K562 (cell line): ENCODE measurements around the gene UCN. TPM values are rescaled to one million over a fixed set of nuclear protein-coding genes. Genes with fewer than 3 reads are reported as not detected.

Source experiments
- ATAC-seq: fragments of 200-7000 bp; cut with Tn5 transposase; 3 replicates; pipeline ENCODE4 v1.9.1; 2020; ENCODE audit warnings: moderate library complexity
- BruUV-seq: library from RNA; stranded (reverse); fragments of 400-500 nt; replicated peaks from 2 replicates; lab custom pipeline; 2021; lab: Mats Ljungman, UMichigan
- CTCF ChIA-PET: fragments of 300-600 bp; formaldehyde crosslinking; extraction: SDS; loops from one replicate; lab custom pipeline; 2021; ENCODE audit warnings: low intra/inter-chr PET ratio; lab: Yijun Ruan, JAX
- POLR2A ChIA-PET: fragments of 300-600, 350-650 bp; sonication (Branson Sonifier 250); formaldehyde crosslinking; extraction: SDS; loops from one replicate; lab custom pipeline; 2021; ENCODE audit warnings: antibody characterized with exemption, inconsistent platforms; lab: Yijun Ruan, JAX
- DNase-seq, 4 experiments: peaks; one replicate each; pipeline versions ENCODE4 v3.0.0 to v3.0.0-alpha.2; 2011 to 2018; ENCODE audit warnings: low spot score in 3 of 4, mixed read lengths in 3 of 4; ENCODE audit errors: extremely low read depth in 1 of 4
- FAIRE-seq: peaks from 2 replicates; lab custom pipeline; 2011; peaks lifted over from hg19 to GRCh38; lab: Jason Lieb, UNC
- H2AFZ ChIP-seq: 2 replicates; pipeline ENCODE4 v1.6.0; 2011; ENCODE audit warnings: low read depth, low read length, control low read depth, inconsistent platforms
- H3K27ac ChIP-seq: fragments of 200-600 bp; 3 replicates; pipeline ENCODE4 v1.8.0; 2011; ENCODE audit warnings: low read depth, mild to moderate bottlenecking, control low read depth, inconsistent platforms, low read length, moderate library complexity, mixed read lengths; ENCODE audit errors: extremely low read depth
- H3K27me3 ChIP-seq, 2 experiments: fragments of 300-600 bp in 1 of 2; 2 replicates in 1 of 2; 3 replicates in 1 of 2; pipeline versions ENCODE4 v1.6.0 to v1.8.0; 2011; ENCODE audit warnings: inconsistent platforms in 2 of 2, low read length in 2 of 2, mild to moderate bottlenecking in 1 of 2, mixed read lengths in 1 of 2, moderate library complexity in 1 of 2; ENCODE audit not compliant: control insufficient read depth in 2 of 2, insufficient read depth in 2 of 2
- H3K36me3 ChIP-seq: fragments of 300-600 bp; 3 replicates; pipeline ENCODE4 v1.8.0; 2011; ENCODE audit warnings: mild to moderate bottlenecking, low read length, inconsistent platforms; ENCODE audit not compliant: control insufficient read depth, insufficient read depth
- H3K4me1 ChIP-seq, 2 experiments: fragments of 200-600 bp in 1 of 2; replicated peaks in 1 of 2; 2 replicates in 1 of 2; 3 replicates in 1 of 2; pipeline versions ENCODE4 v1.5.1 to v1.8.0; 2011; ENCODE audit warnings: inconsistent platforms in 2 of 2, low read length in 2 of 2, mild to moderate bottlenecking in 1 of 2, mixed read lengths in 1 of 2, moderate library complexity in 1 of 2; ENCODE audit not compliant: control insufficient read depth in 2 of 2, insufficient read depth in 2 of 2
- H3K4me2 ChIP-seq: 2 replicates; pipeline ENCODE4 v1.6.1; 2011; ENCODE audit warnings: low read length, control low read depth, inconsistent platforms, mixed read lengths; ENCODE audit not compliant: insufficient read depth
- H3K4me3 ChIP-seq: fragments of 200-600 bp; sonication (generic), shearing (Covaris generic); 2 replicates; pipeline ENCODE4 v1.5.1; 2016; ENCODE audit warnings: control low read depth, inconsistent platforms
- H3K79me2 ChIP-seq: fragments of 200-600 bp; 3 replicates; pipeline ENCODE4 v1.8.0; 2011; ENCODE audit warnings: low read length, inconsistent platforms; ENCODE audit not compliant: control insufficient read depth, insufficient read depth
- H3K9ac ChIP-seq, 2 experiments: 2 replicates each; pipeline versions ENCODE4 v1.6.0 to v1.6.1; 2011; ENCODE audit warnings: low read depth in 2 of 2, low read length in 2 of 2, control low read depth in 1 of 2, inconsistent platforms in 1 of 2, mild to moderate bottlenecking in 1 of 2, mixed read lengths in 1 of 2; ENCODE audit not compliant: insufficient read depth in 1 of 2
- H3K9me1 ChIP-seq: one replicate; pipeline ENCODE4 v1.6.0; 2011; ENCODE audit warnings: inconsistent platforms, mild to moderate bottlenecking, low read length, moderate library complexity; ENCODE audit not compliant: control insufficient read depth, insufficient read depth
- H3K9me3 ChIP-seq: replicated peaks from 2 replicates; pipeline ENCODE4 v1.5.1; 2011; ENCODE audit warnings: low read depth, low read length, inconsistent platforms; ENCODE audit not compliant: control insufficient read depth, insufficient read depth
- H4K20me1 ChIP-seq: replicated peaks from 2 replicates; pipeline ENCODE4 v1.6.1; 2011; ENCODE audit warnings: low read length, inconsistent platforms, mixed read lengths; ENCODE audit not compliant: control insufficient read depth, insufficient read depth
- CBFB ChIP-seq: sonication (generic); formaldehyde crosslinking; IDR thresholded peaks from 2 replicates; pipeline ENCODE4 v1.4.0; 2020; ENCODE audit warnings: mild to moderate bottlenecking, missing genetic modification reagents
- NR1H2 ChIP-seq: sonication (generic); formaldehyde crosslinking; IDR thresholded peaks from 2 replicates; pipeline ENCODE4 v1.4.0; 2020; ENCODE audit warnings: mild to moderate bottlenecking, missing genetic modification reagents
- STAG1 ChIP-seq: sonication (generic); formaldehyde crosslinking; IDR thresholded peaks from 2 replicates; pipeline ENCODE4 v1.5.0; 2020; ENCODE audit warnings: missing genetic modification reagents, borderline replicate concordance
- ZEB2 ChIP-seq: fragments of 450-650 bp; IDR thresholded peaks from 2 replicates; pipeline ENCODE4 v1.6.1; 2016
- WGBS: fragments of 100-300 bp; shearing (Covaris generic); methylation state at CpG from one replicate; pipeline ENCODE4 v1.1.6; 2016; ENCODE audit warnings: low coverage, mixed read lengths; ENCODE audit not compliant: insufficient coverage; ENCODE audit errors: missing lambda C conversion rate; 5-methylcytosine and 5-hydroxymethylcytosine counted together
- in situ Hi-C: fragments of 300-500 bp; cut with MboI; formaldehyde crosslinking; loops from 4 replicates; pipeline ENCODE4 v1.15.0; 2018; ENCODE audit warnings: inconsistent platforms, mixed read lengths
- intact Hi-C: fragments of 100-400 bp; cut with micrococcal nuclease; formaldehyde crosslinking; loops from 2 replicates; pipeline ENCODE4 v1.14.2; 2022
- polyA plus RNA-seq, 8 experiments: library from polyadenylated mRNA; depleted of rRNA in 4 of 8; stranded (reverse) in 5 of 8; unstranded in 3 of 8; fragments of >200 nt; fragmentation: Nextera tagmentation in 2 of 8; fragmentation: Illumina TruSeq in 1 of 8; extraction: Ambion mirVana in 2 of 8; extraction: Trizol in 1 of 8; gene quantifications; 2 replicates each; pipeline versions ENCODE4 v1.2.1 to v1.2.3, GENCODE V29; 2011 to 2014; ENCODE audit warnings: inconsistent platforms in 1 of 8, missing spikeins in 1 of 8
- total RNA-seq, 7 experiments: library from RNA; depleted of rRNA in 6 of 7; stranded (reverse); fragments of >200 nt in 6 of 7; fragmentation: Illumina TruSeq in 2 of 7; extraction: Trizol in 2 of 7; gene quantifications; 2 replicates each; pipeline versions ENCODE4 v1.2.1 to v1.2.3, GENCODE V29; 2011 to 2021; ENCODE audit warnings: low replicate concordance in 1 of 7
- TF ChIP-seq, protein P1 (sequence below): fragments of 200-800 bp; sonication (Bioruptor generic); IDR thresholded peaks from 2 replicates; pipeline ENCODE4 v1.6.1; 2017; ENCODE audit warnings: missing genetic modification characterization, missing compliant biosample characterization
- TF ChIP-seq, protein P2 (sequence below): fragments of 450-650 bp; formaldehyde crosslinking; IDR thresholded peaks from 2 replicates; pipeline ENCODE4 v1.4.0; 2020; ENCODE audit warnings: mild to moderate bottlenecking, moderate library complexity
- TF ChIP-seq, protein P3 (sequence below), 3 experiments: IDR thresholded peaks in 2 of 3; conservative IDR thresholded peaks in 1 of 3; 2 replicates each; pipeline ENCODE4 v1.5.1; 2011 to 2012; ENCODE audit warnings: low read length in 3 of 3, mild to moderate bottlenecking in 3 of 3, control low read depth in 2 of 3, improper control_type of control experiment in 1 of 3, inconsistent platforms in 1 of 3, low read depth in 1 of 3, mixed read lengths in 1 of 3, moderate library complexity in 1 of 3; ENCODE audit not compliant: insufficient read depth in 2 of 3
- TF ChIP-seq, protein P4 (sequence below): sonication (generic); formaldehyde crosslinking; IDR thresholded peaks from 2 replicates; pipeline ENCODE4 v1.8.0; 2022; ENCODE audit warnings: missing genetic modification reagents, mild to moderate bottlenecking, moderate library complexity, borderline replicate concordance

Gene UCN
- total and polyA plus RNA-seq, 9 of the 15 experiments (the other 6 are each of a cell fraction or from before 2014, with no cell fraction given), result 0.10 to 2.7 (median 0.43) TPM

DNA sequence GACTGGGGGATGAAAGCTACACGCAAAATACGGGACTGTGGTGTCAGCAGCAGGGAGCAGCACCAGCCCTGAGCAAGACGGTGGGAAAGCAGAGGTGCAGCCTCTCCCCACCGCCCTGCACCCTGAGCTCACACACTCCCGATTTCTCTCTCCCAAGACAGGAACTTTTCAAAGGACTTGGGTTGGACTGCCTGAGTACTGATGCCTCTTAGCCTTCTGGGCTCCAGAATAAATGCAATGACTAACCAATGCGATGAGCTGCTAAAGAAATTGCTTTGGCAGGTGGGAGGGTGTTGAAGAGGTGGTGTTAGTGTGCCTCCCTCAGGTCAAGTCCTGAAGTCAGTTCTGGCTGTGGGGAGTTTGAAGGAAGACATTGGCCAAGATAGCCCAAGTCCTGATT is 16.4 kb downstream of the UCN start:
- peak overlapping the region in 1 of 2 experiments; percentile 37; a peak in 1 of 4 replicates for H3K9ac ChIP-seq
- H3K79me2 ChIP-seq, result no peaks in the 10 kb centered on the region
- H3K9me3 ChIP-seq, result no peaks in the 10 kb centered on the region
- H3K4me1 ChIP-seq, result peaks cover 4 to 12% of the 10 kb centered on the region in 2 experiments
- no peaks in the 10 kb centered on the region for H4K20me1 ChIP-seq
- peak in 2 of 4 experiments; percentile 59 to 61 for DNase-seq
- in situ Hi-C loops, result loop anchor here (10.0 kb wide), 1 partner anchor 447 kb away; the partner anchor contains the start of gene DPYSL5
- H3K36me3 ChIP-seq, result no peaks in the 10 kb centered on the region
- peak; percentile 67 for FAIRE-seq
- intact Hi-C loops, result loop anchor here (10.0 kb wide), 1 partner anchor 327 kb away; no protein-coding TSS in a partner anchor
- H3K27ac ChIP-seq, result no peak overlapping the region
- 0 out of 2 replicates have a peak overlapping the region, but pooled peaks have one; percentile 10 for H3K4me2 ChIP-seq
- H3K27me3 ChIP-seq, result no peaks in the 10 kb centered on the region
- 10% methylated on average over 6 of the region's 6 CpGs for WGBS
- H2AFZ ChIP-seq, result peak overlapping the region; percentile 3; the same call in 1 of the 2 replicates
- no TSS peak for BruUV-seq
- ATAC-seq, result peak; percentile 88
- ChIA-PET CTCF (interaction anchor here (0.6 to 1.3 kb wide), 3 partner anchors 11 to 176 kb away, joined by 3 to 5 read pairs (median 4); no protein-coding TSS in a partner anchor), POLR2A (interaction anchor here (0.6 to 3.0 kb wide), 11 partner anchors 11 to 1435 kb away, joined by 3 to 15 read pairs (median 4); partner anchors contain the start of genes ATRAID, SLC4A1AP and SLC5A6)
- H3K9me1 ChIP-seq, result no peaks in the 10 kb centered on the region
- no peak overlapping the region for H3K4me3 ChIP-seq
- TF ChIP-seq, protein P1, sequence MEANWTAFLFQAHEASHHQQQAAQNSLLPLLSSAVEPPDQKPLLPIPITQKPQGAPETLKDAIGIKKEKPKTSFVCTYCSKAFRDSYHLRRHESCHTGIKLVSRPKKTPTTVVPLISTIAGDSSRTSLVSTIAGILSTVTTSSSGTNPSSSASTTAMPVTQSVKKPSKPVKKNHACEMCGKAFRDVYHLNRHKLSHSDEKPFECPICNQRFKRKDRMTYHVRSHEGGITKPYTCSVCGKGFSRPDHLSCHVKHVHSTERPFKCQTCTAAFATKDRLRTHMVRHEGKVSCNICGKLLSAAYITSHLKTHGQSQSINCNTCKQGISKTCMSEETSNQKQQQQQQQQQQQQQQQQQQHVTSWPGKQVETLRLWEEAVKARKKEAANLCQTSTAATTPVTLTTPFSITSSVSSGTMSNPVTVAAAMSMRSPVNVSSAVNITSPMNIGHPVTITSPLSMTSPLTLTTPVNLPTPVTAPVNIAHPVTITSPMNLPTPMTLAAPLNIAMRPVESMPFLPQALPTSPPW (CRISPR knock-in tag), result no peak; the same call in 1 of the 2 replicates
- TF ChIP-seq ZEB2 (no peak), CBFB (CRISPR knock-in tag) (0 out of 2 replicates have a peak, but pooled peaks have one; percentile 27), NR1H2 (CRISPR knock-in tag) (no peak), STAG1 (CRISPR knock-in tag) (peak; percentile 54; the same call in 1 of the 2 replicates)
- TF ChIP-seq, protein P2, sequence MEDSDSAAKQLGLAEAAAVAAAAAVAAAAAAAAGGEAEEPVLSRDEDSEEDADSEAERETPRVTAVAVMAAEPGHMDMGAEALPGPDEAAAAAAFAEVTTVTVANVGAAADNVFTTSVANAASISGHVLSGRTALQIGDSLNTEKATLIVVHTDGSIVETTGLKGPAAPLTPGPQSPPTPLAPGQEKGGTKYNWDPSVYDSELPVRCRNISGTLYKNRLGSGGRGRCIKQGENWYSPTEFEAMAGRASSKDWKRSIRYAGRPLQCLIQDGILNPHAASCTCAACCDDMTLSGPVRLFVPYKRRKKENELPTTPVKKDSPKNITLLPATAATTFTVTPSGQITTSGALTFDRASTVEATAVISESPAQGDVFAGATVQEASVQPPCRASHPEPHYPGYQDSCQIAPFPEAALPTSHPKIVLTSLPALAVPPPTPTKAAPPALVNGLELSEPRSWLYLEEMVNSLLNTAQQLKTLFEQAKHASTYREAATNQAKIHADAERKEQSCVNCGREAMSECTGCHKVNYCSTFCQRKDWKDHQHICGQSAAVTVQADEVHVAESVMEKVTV (CRISPR knock-in tag), result peak; percentile 45; the same call in 1 of the 2 replicates
- TF ChIP-seq, protein P3, sequence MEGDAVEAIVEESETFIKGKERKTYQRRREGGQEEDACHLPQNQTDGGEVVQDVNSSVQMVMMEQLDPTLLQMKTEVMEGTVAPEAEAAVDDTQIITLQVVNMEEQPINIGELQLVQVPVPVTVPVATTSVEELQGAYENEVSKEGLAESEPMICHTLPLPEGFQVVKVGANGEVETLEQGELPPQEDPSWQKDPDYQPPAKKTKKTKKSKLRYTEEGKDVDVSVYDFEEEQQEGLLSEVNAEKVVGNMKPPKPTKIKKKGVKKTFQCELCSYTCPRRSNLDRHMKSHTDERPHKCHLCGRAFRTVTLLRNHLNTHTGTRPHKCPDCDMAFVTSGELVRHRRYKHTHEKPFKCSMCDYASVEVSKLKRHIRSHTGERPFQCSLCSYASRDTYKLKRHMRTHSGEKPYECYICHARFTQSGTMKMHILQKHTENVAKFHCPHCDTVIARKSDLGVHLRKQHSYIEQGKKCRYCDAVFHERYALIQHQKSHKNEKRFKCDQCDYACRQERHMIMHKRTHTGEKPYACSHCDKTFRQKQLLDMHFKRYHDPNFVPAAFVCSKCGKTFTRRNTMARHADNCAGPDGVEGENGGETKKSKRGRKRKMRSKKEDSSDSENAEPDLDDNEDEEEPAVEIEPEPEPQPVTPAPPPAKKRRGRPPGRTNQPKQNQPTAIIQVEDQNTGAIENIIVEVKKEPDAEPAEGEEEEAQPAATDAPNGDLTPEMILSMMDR (IDR thresholded peaks at IDR 0.05 in 2 of 3, conservative IDR thresholded peaks at IDR 0.05 in 1 of 3; ENCODE audit: insufficient read depth in 2 of 3, low read depth in 1 of 3, low read length in 3 of 3), result peak; percentile 57 to 64 (median 58)
- TF ChIP-seq, protein P4, sequence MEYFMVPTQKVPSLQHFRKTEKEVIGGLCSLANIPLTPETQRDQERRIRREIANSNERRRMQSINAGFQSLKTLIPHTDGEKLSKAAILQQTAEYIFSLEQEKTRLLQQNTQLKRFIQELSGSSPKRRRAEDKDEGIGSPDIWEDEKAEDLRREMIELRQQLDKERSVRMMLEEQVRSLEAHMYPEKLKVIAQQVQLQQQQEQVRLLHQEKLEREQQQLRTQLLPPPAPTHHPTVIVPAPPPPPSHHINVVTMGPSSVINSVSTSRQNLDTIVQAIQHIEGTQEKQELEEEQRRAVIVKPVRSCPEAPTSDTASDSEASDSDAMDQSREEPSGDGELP (CRISPR knock-in tag), result 0 out of 2 replicates have a peak, but pooled peaks have one; percentile 18
